ENCODE measurements around the gene NUDT1.

NUDT1 gene

GRCh38 chr7:2224491-2224928 is 17.5 kb upstream of the NUDT1 start:
- no peak overlapping the region for H3K4me3 ChIP-seq (ENCODE audit: low read depth, low read length)
- TF ChIP-seq CTCF (conservative IDR thresholded peaks at IDR 0.05; ENCODE audit: low read depth, low read length) = no peak
- no peak for DNase-seq (ENCODE audit: low read depth)

DNA sequence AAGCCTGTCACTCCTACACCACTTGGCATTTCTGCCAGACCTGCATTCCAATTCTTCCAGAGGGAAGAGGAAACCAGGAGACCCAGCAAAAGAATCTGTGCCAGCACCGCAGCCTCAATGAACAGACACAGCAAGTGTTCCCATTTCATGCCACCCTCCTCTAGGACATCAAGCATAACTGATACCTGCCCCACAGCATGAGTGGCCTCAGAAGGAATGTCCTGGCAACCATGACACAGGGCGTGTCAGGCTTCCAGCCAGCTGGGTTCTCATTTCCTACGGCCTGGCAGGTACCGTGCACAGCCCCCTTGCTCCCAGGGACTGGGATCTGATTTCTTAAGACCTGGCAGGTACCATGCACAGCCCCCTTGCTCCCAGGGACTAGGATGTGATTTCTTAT is 17.1 kb upstream of the NUDT1 start:
- no peak for TF ChIP-seq CTCF (conservative IDR thresholded peaks at IDR 0.05; ENCODE audit: low read depth, low read length)
- H3K4me3 ChIP-seq (ENCODE audit: low read depth, low read length) = no peak overlapping the region
- no peak for DNase-seq (ENCODE audit: low read depth)

DNA sequence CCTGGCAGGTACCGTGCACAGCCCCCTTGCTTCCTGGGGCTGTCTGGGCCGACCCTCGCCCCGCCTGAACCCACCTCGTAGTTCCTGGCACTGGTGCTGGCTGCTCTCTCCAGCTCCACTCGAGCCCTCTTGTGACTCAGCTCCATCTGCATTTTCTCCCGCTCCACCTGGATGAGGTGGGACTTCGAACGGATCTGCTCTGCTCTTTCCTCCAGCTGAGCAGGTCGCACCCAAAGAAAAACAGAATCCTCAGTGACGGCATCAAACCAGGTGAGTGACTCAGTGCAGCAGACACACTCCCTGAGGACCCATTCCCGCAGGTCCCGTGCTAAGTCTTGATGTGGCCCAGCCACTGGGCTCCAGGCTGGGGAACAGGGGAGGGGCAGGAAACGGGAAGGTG is 16.7 kb upstream of the NUDT1 start:
- no peak for DNase-seq (ENCODE audit: low read depth)
- no peak overlapping the region for H3K4me3 ChIP-seq (ENCODE audit: low read depth, low read length)
- TF ChIP-seq CTCF (conservative IDR thresholded peaks at IDR 0.05; ENCODE audit: low read depth, low read length) = no peak

GRCh38 chr7:2225830-2226229 is 16.2 kb upstream of the NUDT1 start:
- DNase-seq (ENCODE audit: low read depth) = no peak
- H3K4me3 ChIP-seq (ENCODE audit: low read depth, low read length) = no peak overlapping the region
- no peak for TF ChIP-seq CTCF (conservative IDR thresholded peaks at IDR 0.05; ENCODE audit: low read depth, low read length)

DNA sequence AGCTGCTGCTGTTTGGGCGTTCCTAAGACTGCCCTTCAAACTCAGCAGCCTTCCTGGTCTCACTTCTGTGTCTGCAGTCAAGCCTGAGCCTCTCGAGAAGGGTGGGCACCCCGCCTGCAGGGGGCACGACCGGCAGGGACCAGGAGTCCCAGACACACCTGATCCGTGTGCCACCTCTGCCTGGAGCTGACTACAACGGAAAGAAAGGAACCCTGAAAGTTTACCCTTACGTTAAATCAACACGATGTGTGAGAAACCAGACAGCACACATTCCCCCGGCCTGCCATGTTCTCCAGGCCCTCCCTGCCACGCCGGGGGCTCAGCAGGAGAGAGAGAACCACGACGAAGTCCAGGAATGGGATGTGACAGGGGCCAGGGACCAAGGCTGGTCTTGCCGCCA is 14.3 kb upstream of the NUDT1 start:
- H3K4me3 ChIP-seq (ENCODE audit: low read depth, low read length) = no peak overlapping the region
- TF ChIP-seq CTCF (conservative IDR thresholded peaks at IDR 0.05; ENCODE audit: low read depth, low read length) = no peak
- no peak for DNase-seq (ENCODE audit: low read depth)

GRCh38 chr7:2228921-2229320 is 13.1 kb upstream of the NUDT1 start:
- no peak for TF ChIP-seq CTCF (conservative IDR thresholded peaks at IDR 0.05; ENCODE audit: low read depth, low read length)
- H3K4me3 ChIP-seq (ENCODE audit: low read depth, low read length) = no peak overlapping the region
- no peak for DNase-seq (ENCODE audit: low read depth)

DNA sequence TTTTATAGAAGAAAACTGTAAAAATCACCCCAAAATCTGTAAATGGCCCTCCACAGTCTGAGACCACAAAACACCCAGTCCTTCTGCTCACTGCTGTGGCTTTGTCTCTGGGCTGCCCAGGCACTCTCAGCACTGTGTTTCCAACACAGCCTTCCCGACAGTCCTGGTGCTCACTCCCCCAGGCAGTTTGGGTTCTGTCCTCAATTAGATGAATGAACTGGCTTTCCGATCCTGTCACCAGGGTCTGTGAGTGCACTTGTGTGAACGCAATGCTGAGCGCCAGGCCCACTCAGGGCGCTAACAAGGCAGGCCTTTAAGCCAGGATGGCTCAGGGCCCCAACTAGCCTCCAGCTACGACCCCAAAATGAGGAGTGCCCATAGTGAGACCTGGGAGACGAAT is 12.6 kb upstream of the NUDT1 start:
- DNase-seq (ENCODE audit: low read depth) = no peak
- no peak for TF ChIP-seq CTCF (conservative IDR thresholded peaks at IDR 0.05; ENCODE audit: low read depth, low read length)
- H3K4me3 ChIP-seq (ENCODE audit: low read depth, low read length) = no peak overlapping the region

Measured in choroid plexus epithelial cell (primary cell).